Measurements from ENCODE around the gene ZMYND8. TPM values are rescaled to one million over a fixed set of nuclear protein-coding genes. Genes with fewer than 3 reads are reported as not detected.
"Not testable (repeated sequence)": the region's sequence is repeated elsewhere in the genome, so short reads cannot be mapped to it uniquely, and the experiment has no call there.

Gene ZMYND8
- total RNA-seq, 4 donors from 2014 or later: 32.2 to 78.9 (median 54.4) TPM

GRCh38 chr20:47246061-47246777, 110.3 kb downstream of the ZMYND8 start:
- TF ChIP-seq POLR2A (IDR thresholded peaks at IDR 0.05): no peak
- TF ChIP-seq CTCF (IDR thresholded peaks at IDR 0.05): no peak
- no peak for TF ChIP-seq EP300 (IDR thresholded peaks at IDR 0.05)
- no peak for TF ChIP-seq POLR2AphosphoS5 (IDR thresholded peaks at IDR 0.05)
- H3K36me3 ChIP-seq: peaks cover 2 to 83% of the 10 kb centered on the region in 2 donors
- no peaks in the 10 kb centered on the region for H3K27me3 ChIP-seq
- no peak overlapping the region for H3K4me3 ChIP-seq
- no peak overlapping the region for H3K27ac ChIP-seq
- no peaks in the 10 kb centered on the region for H3K9me3 ChIP-seq
- WGBS, 2 donors (ENCODE audit: low coverage in 1 of 2): 91 to 95% methylated on average over 12 to 16 of the region's 18 CpGs
- no peak for ATAC-seq
- H3K4me1 ChIP-seq: peaks cover 0 to 20% (median 3%) of the 10 kb centered on the region in 3 donors

- not testable (repeated sequence) for H3K4me3 ChIP-seq, ATAC-seq, H3K9me3 ChIP-seq, H3K27ac ChIP-seq, H3K27me3 ChIP-seq
- peaks cover 0 to 14% (median 3%) of the 10 kb centered on the region in 3 donors for H3K4me1 ChIP-seq
- 94% methylated on average over 8 of the region's 11 CpGs; no CpG with 5 or more reads in 1 of the 2 donors for WGBS, 2 donors (ENCODE audit: low coverage in 1 of 2)
- H3K36me3 ChIP-seq: peaks cover 2 to 78% of the 10 kb centered on the region in 2 donors
Observed at GRCh38 chr20:47245166-47245565, 111.3 kb downstream of the ZMYND8 start.

- Histone ChIP-seq H3K36me3 (peaks cover 2 to 78% of the 10 kb centered on the region in 2 donors), H3K4me1 (peaks cover 0 to 14% (median 3%) of the 10 kb centered on the region in 3 donors), H3K27me3 (no peaks in the 10 kb centered on the region), H3K4me3 (no peak overlapping the region), H3K27ac (no peak overlapping the region), H3K9me3 (no peaks in the 10 kb centered on the region)
- WGBS, 2 donors (ENCODE audit: low coverage in 1 of 2): 83 to 93% methylated on average over 2 to 3 of the region's 3 CpGs
- ATAC-seq: no peak
- TF ChIP-seq EP300 (IDR thresholded peaks at IDR 0.05) (no peak), POLR2A (IDR thresholded peaks at IDR 0.05) (no peak), CTCF (IDR thresholded peaks at IDR 0.05) (no peak), POLR2AphosphoS5 (IDR thresholded peaks at IDR 0.05) (no peak)
Observed at GRCh38 chr20:47244451-47244850, 112.0 kb downstream of the ZMYND8 start.

- no peak for ATAC-seq
- H3K36me3 ChIP-seq: peaks cover 2 to 78% of the 10 kb centered on the region in 2 donors
Observed at GRCh38 chr20:47243532-47244305, 112.8 kb downstream of the ZMYND8 start.

More at GRCh38 chr20:47243532-47244305, 112.8 kb downstream of the ZMYND8 start:
- Histone ChIP-seq H3K9me3 (no peaks in the 10 kb centered on the region), H3K4me3 (no peak overlapping the region), H3K27me3 (no peaks in the 10 kb centered on the region), H3K27ac (no peak overlapping the region), H3K4me1 (peaks cover 0 to 14% (median 3%) of the 10 kb centered on the region in 3 donors)
- WGBS, 2 donors (ENCODE audit: low coverage in 1 of 2): 83 to 95% methylated on average over 3 of the region's 3 CpGs
- TF ChIP-seq POLR2AphosphoS5 (IDR thresholded peaks at IDR 0.05): no peak
- no peak for TF ChIP-seq POLR2A (IDR thresholded peaks at IDR 0.05)
- no peak for TF ChIP-seq CTCF (IDR thresholded peaks at IDR 0.05)
- no peak for TF ChIP-seq EP300 (IDR thresholded peaks at IDR 0.05)
